PC-9 (cell line): ENCODE results near the gene USP37. TPM values are rescaled to one million over a fixed set of nuclear protein-coding genes. Genes with fewer than 3 reads are reported as not detected.

Experiments
- BruUV-seq: library from RNA; stranded (reverse); fragments of 400-500 nt; replicated peaks from 2 replicates; lab custom pipeline; 2021; lab: Mats Ljungman, UMichigan
- CTCF ChIA-PET: fragments of 300-600 bp; sonication (Branson Sonifier 250); formaldehyde crosslinking; loops from one replicate; lab custom pipeline; 2022; ENCODE audit warnings: antibody characterized with exemption; lab: Charles Lee
- POLR2A ChIA-PET: fragments of 300-600 bp; sonication (Branson Sonifier 250); formaldehyde crosslinking; loops from one replicate; lab custom pipeline; 2022; ENCODE audit warnings: antibody characterized with exemption; ENCODE audit not compliant: unreplicated experiment; lab: Charles Lee
- DNase-seq, 2 experiments: peaks; one replicate each; pipeline versions ENCODE4 v3.0.0 to v3.0.0-alpha.2; 2015 to 2022; ENCODE audit warnings: mixed read lengths in 1 of 2
- H2AFZ ChIP-seq: fragments of 200-600 bp; sonication (generic); 2 replicates; pipeline ENCODE4 v1.8.1; 2017; ENCODE audit warnings: antibody characterized with exemption
- H3F3A ChIP-seq: fragments of 200-600 bp; sonication (generic); 2 replicates; pipeline ENCODE4 v1.8.1; 2017; ENCODE audit warnings: antibody characterized with exemption, mild to moderate bottlenecking, low read depth; ENCODE audit not compliant: insufficient read depth
- H3K27ac ChIP-seq: fragments of 200-600 bp; sonication (generic); 2 replicates; pipeline ENCODE4 v1.6.1; 2016; ENCODE audit warnings: mixed run types
- H3K27me3 ChIP-seq: fragments of 200-600 bp; sonication (generic); 2 replicates; pipeline ENCODE4 v1.6.1; 2016; ENCODE audit warnings: low read depth, mixed run types; ENCODE audit not compliant: insufficient read depth
- H3K36me3 ChIP-seq: fragments of 200-600 bp; sonication (generic); 2 replicates; pipeline ENCODE4 v1.6.1; 2016; ENCODE audit warnings: low read depth, mixed run types
- H3K4me1 ChIP-seq: fragments of 200-600 bp; sonication (generic); replicated peaks from 2 replicates; pipeline ENCODE4 v1.6.1; 2016; ENCODE audit warnings: mixed run types; ENCODE audit not compliant: insufficient read depth
- H3K4me2 ChIP-seq: fragments of 200-600 bp; sonication (generic); 2 replicates; pipeline ENCODE4 v1.6.1; 2017; ENCODE audit warnings: mixed run types
- H3K4me3 ChIP-seq: fragments of 200-600 bp; sonication (generic); 2 replicates; pipeline ENCODE4 v1.6.1; 2016; ENCODE audit warnings: mixed run types
- H3K79me2 ChIP-seq: fragments of 200-600 bp; sonication (generic); 2 replicates; pipeline ENCODE4 v1.6.1; 2017; ENCODE audit warnings: low read depth, mixed run types
- H3K9me2 ChIP-seq: fragments of 200-600 bp; sonication (generic); 2 replicates; pipeline ENCODE4 v1.8.1; 2017; ENCODE audit warnings: mild to moderate bottlenecking; ENCODE audit not compliant: insufficient read depth
- H3K9me3 ChIP-seq: fragments of 200-600 bp; sonication (generic); 2 replicates; pipeline ENCODE4 v1.8.1; 2016; ENCODE audit warnings: low read depth; ENCODE audit not compliant: insufficient read depth
- H4K20me1 ChIP-seq: fragments of 200-600 bp; sonication (generic); 2 replicates; pipeline ENCODE4 v1.8.1; 2017; ENCODE audit not compliant: insufficient read depth
- EZH2 ChIP-seq: fragments of 200-600 bp; sonication (generic); IDR thresholded peaks from 2 replicates; pipeline ENCODE4 v1.8.0; 2017; ENCODE audit warnings: antibody characterized with exemption, low read depth
- intact Hi-C: fragments of 100-400 bp; cut with micrococcal nuclease; formaldehyde crosslinking; loops from one replicate; pipeline ENCODE4 v1.10.0; 2022; ENCODE audit not compliant: unreplicated experiment
- total RNA-seq: library from RNA; stranded (reverse); gene quantifications from 2 replicates; pipeline ENCODE4 v1.2.3, GENCODE V29; 2021
- TF ChIP-seq, protein P1 (sequence below): fragments of 200-600 bp; sonication (generic); conservative IDR thresholded peaks from 2 replicates; pipeline ENCODE4 v1.6.1; 2017; ENCODE audit warnings: mixed run types, antibody characterized with exemption, mild to moderate bottlenecking, moderate library complexity

The USP37 gene
- total RNA-seq, 1 experiment from 2014 or later = 15.4 TPM

DNA sequence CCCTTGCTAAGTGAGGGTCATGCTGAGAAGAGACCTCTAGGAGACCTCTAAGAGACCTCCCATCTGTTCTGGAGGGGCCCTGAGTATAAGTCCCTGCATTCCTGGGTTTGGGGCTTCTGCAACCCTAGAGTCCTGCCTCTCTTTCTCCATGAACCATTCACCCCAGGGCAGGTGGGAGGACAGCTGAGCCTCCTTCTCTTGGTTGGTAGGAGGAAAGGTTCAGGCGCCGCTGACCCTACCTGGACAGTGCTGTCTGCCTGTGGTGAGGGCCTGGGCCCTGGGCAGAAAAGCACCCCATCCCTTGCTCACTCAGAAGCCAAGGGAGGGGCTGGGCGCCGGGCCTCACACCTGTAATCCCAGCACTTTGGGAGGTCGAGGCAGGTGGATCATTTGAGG, 149.8 kb downstream of the USP37 start:
- no peak overlapping the region for H3K27ac ChIP-seq

DNA sequence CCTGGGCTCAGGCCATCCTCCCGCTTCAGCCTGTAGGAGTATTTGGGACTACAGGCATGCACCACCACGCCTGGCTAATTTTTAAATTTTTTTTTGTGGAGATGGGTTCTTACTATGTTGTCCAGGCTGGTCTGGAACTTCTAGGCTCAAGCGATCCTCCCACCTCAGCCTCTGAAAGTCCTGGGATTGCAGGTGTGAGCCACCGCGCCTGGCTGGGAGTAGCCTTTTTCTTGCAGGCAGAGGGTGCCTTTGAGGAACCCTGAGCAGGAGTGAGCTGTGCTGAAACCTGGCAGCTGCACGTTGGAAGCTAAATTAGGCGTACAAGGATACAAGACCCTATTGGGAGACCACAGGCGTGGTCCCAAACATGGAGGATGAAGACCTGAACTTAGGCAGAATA, 160.4 kb downstream of the USP37 start:
- TF ChIP-seq EZH2 = no peak
- TF ChIP-seq, protein P1, sequence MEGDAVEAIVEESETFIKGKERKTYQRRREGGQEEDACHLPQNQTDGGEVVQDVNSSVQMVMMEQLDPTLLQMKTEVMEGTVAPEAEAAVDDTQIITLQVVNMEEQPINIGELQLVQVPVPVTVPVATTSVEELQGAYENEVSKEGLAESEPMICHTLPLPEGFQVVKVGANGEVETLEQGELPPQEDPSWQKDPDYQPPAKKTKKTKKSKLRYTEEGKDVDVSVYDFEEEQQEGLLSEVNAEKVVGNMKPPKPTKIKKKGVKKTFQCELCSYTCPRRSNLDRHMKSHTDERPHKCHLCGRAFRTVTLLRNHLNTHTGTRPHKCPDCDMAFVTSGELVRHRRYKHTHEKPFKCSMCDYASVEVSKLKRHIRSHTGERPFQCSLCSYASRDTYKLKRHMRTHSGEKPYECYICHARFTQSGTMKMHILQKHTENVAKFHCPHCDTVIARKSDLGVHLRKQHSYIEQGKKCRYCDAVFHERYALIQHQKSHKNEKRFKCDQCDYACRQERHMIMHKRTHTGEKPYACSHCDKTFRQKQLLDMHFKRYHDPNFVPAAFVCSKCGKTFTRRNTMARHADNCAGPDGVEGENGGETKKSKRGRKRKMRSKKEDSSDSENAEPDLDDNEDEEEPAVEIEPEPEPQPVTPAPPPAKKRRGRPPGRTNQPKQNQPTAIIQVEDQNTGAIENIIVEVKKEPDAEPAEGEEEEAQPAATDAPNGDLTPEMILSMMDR = no peak
- Histone ChIP-seq H3K4me2 (no peak overlapping the region), H3K9me2 (no peaks in the 10 kb centered on the region), H3K4me3 (no peak overlapping the region), H3K79me2 (no peaks in the 10 kb centered on the region), H3K27ac (no peak overlapping the region), H3K36me3 (no peaks in the 10 kb centered on the region), H3K4me1 (peaks cover 17% of the 10 kb centered on the region), H3K9me3 (no peaks in the 10 kb centered on the region), H3K27me3 (no peaks in the 10 kb centered on the region), H4K20me1 (no peaks in the 10 kb centered on the region), H2AFZ (no peak overlapping the region), H3F3A (peaks cover 18% of the 10 kb centered on the region; the same call in 1 of the 2 replicates)
- intact Hi-C loops = loop anchor here (2.0 kb wide), 1 partner anchor 37 kb away; no protein-coding TSS in a partner anchor
- DNase-seq = no peak
- CTCF ChIA-PET = interaction anchor here (0.6 kb wide), 1 partner anchor 63 kb away, joined by 4 read pairs; no protein-coding TSS in a partner anchor
- POLR2A ChIA-PET = no interaction called here
- no TSS peak for BruUV-seq

More for the DNA sequence above, 149.8 kb downstream of the USP37 start:
- Histone ChIP-seq H3K4me2 (no peak overlapping the region), H3K27me3 (no peaks in the 10 kb centered on the region), H3F3A (no peaks in the 10 kb centered on the region; the same call in 1 of the 2 replicates), H3K4me1 (no peaks in the 10 kb centered on the region), H3K4me3 (no peak overlapping the region), H3K79me2 (no peaks in the 10 kb centered on the region), H3K9me3 (no peaks in the 10 kb centered on the region), H4K20me1 (no peaks in the 10 kb centered on the region), H3K9me2 (no peaks in the 10 kb centered on the region), H3K36me3 (no peaks in the 10 kb centered on the region), H2AFZ (no peak overlapping the region)
- ChIA-PET CTCF (no interaction called here), POLR2A (no interaction called here)
- intact Hi-C loops = no loop called here
- DNase-seq = no peak
- TF ChIP-seq, protein P1 = no peak
- no peak for TF ChIP-seq EZH2
- no TSS peak for BruUV-seq

DNA sequence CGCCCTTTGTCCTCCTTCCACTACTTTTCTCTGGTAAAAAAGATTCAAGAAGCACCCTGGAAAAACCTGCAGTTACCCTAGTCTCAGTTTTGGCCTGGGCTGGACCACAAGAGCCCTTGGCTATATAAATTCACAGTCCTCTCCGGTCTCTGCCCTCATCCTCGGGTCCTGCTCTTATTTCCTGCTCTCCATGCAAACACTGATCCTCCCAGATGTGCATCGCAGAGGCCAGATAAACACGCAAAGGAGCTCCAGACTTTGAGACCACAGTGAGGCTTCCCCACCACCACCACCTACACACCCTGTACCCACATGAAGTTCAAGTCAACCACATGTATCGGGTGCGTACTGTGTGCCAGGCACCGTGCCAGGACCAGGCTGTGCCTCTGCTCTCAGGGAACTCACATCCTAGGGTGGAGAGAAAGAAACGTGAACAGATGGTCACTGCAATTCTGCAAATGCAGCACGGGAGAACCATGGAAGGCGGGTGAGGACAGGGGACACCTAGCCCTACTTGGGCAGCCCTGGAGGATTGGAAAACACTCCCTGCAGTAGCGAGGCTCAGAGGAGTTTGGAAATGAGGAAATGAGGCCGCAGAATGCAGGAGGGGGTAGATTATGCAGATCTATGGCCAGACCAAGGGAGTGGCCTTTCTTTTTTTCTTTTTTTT, 161.1 kb downstream of the USP37 start:
- Histone ChIP-seq H3K9me2 (no peaks in the 10 kb centered on the region), H3K4me3 (peak overlapping the region; percentile 63; the same call in 1 of the 2 replicates), H3K9me3 (no peaks in the 10 kb centered on the region), H3K36me3 (no peaks in the 10 kb centered on the region), H4K20me1 (no peaks in the 10 kb centered on the region), H3K27me3 (no peaks in the 10 kb centered on the region), H3K79me2 (no peaks in the 10 kb centered on the region), H3K27ac (peak overlapping the region; percentile 46; the same call in 1 of the 2 replicates), H3K4me1 (peaks cover 17% of the 10 kb centered on the region), H3K4me2 (peak overlapping the region; percentile 94), H3F3A (peaks cover 18% of the 10 kb centered on the region; the same call in 1 of the 2 replicates), H2AFZ (no peak overlapping the region)
- CTCF ChIA-PET = interaction anchor here (0.6 to 1.6 kb wide), 2 partner anchors 63 to 134 kb away, joined by 4 read pairs; no protein-coding TSS in a partner anchor
- TF ChIP-seq, protein P1 = no peak
- TF ChIP-seq EZH2 = no peak
- intact Hi-C loops = loop anchor here (1.0 to 2.0 kb wide), 4 partner anchors 38 to 241 kb away; partner anchors contain the start of genes CNOT9 and USP37
- DNase-seq = no peak
- BruUV-seq = TSS peak; percentile 28
- POLR2A ChIA-PET = no interaction called here
